K562 (cell line): ENCODE results near the gene B4GALNT4. TPM values are rescaled to one million over a fixed set of nuclear protein-coding genes. Genes with fewer than 3 reads are reported as not detected.

Experiments used
- ADNP ChIP-seq: fragments of 200-800 bp; sonication (Bioruptor generic); IDR thresholded peaks from 2 replicates; pipeline ENCODE4 v1.6.1; 2016; ENCODE audit warnings: missing genetic modification characterization, missing compliant biosample characterization
- CREB1 ChIP-seq, 2 experiments: sonication (generic) in 1 of 2; formaldehyde crosslinking in 1 of 2; IDR thresholded peaks; 2 replicates each; pipeline versions ENCODE4 v1.6.1 to v1.8.0; 2012 to 2022; ENCODE audit warnings: inconsistent platforms in 1 of 2, mild to moderate bottlenecking in 1 of 2, missing genetic modification reagents in 1 of 2, moderate library complexity in 1 of 2
- HDAC6 ChIP-seq: IDR thresholded peaks from 2 replicates; pipeline ENCODE4 v1.6.1; 2012; ENCODE audit warnings: low read depth, mild to moderate bottlenecking, control low read depth, inconsistent platforms, low read length, moderate library complexity
- HMG20A ChIP-seq: fragments of 450-650 bp; formaldehyde crosslinking; conservative IDR thresholded peaks from 2 replicates; pipeline ENCODE4 v1.4.0; 2020; ENCODE audit warnings: mild to moderate bottlenecking, mixed read lengths
- MTF1 ChIP-seq: fragments of 250-450 bp; sonication (Bioruptor Pico); IDR thresholded peaks from 2 replicates; pipeline ENCODE4 v1.9.0; 2021; ENCODE audit warnings: moderate library complexity, mild to moderate bottlenecking, inconsistent platforms, borderline replicate concordance
- NFIX ChIP-seq: fragments of 250-450 bp; sonication (Bioruptor Pico); IDR thresholded peaks from 2 replicates; pipeline ENCODE4 v1.4.0; 2020; ENCODE audit warnings: low read depth, mild to moderate bottlenecking, moderate library complexity
- PBX2 ChIP-seq, 2 experiments: IDR thresholded peaks in 1 of 2; conservative IDR thresholded peaks in 1 of 2; 2 replicates each; pipeline ENCODE4 v1.6.1; 2016; ENCODE audit warnings: low read depth in 2 of 2, mild to moderate bottlenecking in 1 of 2, missing compliant biosample characterization in 1 of 2, missing genetic modification characterization in 1 of 2, moderate library complexity in 1 of 2
- PHB2 ChIP-seq: fragments of 450-650 bp; IDR thresholded peaks from 2 replicates; pipeline ENCODE4 v1.6.1; 2017; ENCODE audit warnings: low read depth
- RBM14 ChIP-seq: fragments of 200-400 bp; formaldehyde crosslinking; IDR thresholded peaks from 2 replicates; pipeline ENCODE4 v1.6.1; 2018; ENCODE audit warnings: low read depth, mild to moderate bottlenecking, low read length, moderate library complexity, borderline replicate concordance; ENCODE audit not compliant: insufficient read depth
- SETDB1 ChIP-seq: IDR thresholded peaks from one replicate; pipeline ENCODE4 v1.6.1; 2012; ENCODE audit warnings: low read length, control low read depth, inconsistent platforms
- SP2 ChIP-seq: IDR thresholded peaks from 2 replicates; pipeline ENCODE4 v1.6.1; 2011; ENCODE audit warnings: mild to moderate bottlenecking, low read depth, low read length, moderate library complexity; ENCODE audit not compliant: poor library complexity, severe bottlenecking; ENCODE audit errors: extremely low read depth
- SPI1 ChIP-seq: IDR thresholded peaks from 2 replicates; pipeline ENCODE4 v1.6.1; 2011; ENCODE audit warnings: low read depth, low read length, control low read depth, borderline replicate concordance
- TGIF2 ChIP-seq: sonication (generic); formaldehyde crosslinking; IDR thresholded peaks from 2 replicates; pipeline ENCODE4 v1.8.1; 2022; ENCODE audit warnings: mild to moderate bottlenecking, missing genetic modification reagents, moderate library complexity
- ZNF766 ChIP-seq: fragments of 200-800 bp; sonication (Bioruptor generic); conservative IDR thresholded peaks from 2 replicates; pipeline ENCODE4 v1.6.1; 2016; ENCODE audit warnings: missing genetic modification characterization, missing compliant biosample characterization
- polyA plus RNA-seq, 8 experiments: library from polyadenylated mRNA; depleted of rRNA in 4 of 8; stranded (reverse) in 5 of 8; unstranded in 3 of 8; fragments of >200 nt; fragmentation: Nextera tagmentation in 2 of 8; fragmentation: Illumina TruSeq in 1 of 8; extraction: Ambion mirVana in 2 of 8; extraction: Trizol in 1 of 8; gene quantifications; 2 replicates each; pipeline versions ENCODE4 v1.2.1 to v1.2.3, GENCODE V29; 2011 to 2014; ENCODE audit warnings: inconsistent platforms in 1 of 8, missing spikeins in 1 of 8
- total RNA-seq, 7 experiments: library from RNA; depleted of rRNA in 6 of 7; stranded (reverse); fragments of >200 nt in 6 of 7; fragmentation: Illumina TruSeq in 2 of 7; extraction: Trizol in 2 of 7; gene quantifications; 2 replicates each; pipeline versions ENCODE4 v1.2.1 to v1.2.3, GENCODE V29; 2011 to 2021; ENCODE audit warnings: low replicate concordance in 1 of 7

Gene B4GALNT4
- total and polyA plus RNA-seq, 9 of the 15 experiments (the other 6 are each of a cell fraction or from before 2014, with no cell fraction given) = 0.20 to 37.1 (median 10.8) TPM; not detected in 1

DNA sequence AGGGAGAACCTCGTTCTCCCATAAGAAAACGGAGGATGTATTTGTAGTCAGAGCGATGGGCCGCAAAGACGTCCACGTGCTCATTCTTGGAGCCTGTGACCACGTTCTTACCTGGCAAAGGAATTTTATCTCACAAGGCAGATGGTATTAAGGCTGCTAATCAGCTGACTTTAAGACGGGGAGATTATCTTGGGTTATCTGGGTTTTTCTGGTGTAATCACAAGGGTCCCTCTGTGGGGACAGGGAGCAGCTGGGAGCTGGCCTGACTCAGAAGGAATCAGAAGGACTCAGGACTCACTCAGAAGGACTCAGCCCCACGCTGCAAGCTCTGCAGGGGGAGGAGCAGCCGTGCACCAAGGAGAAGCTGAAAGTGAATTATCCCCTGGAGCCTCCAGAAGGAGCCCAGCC is 53.0 kb downstream of the B4GALNT4 start (continued):
- TF ChIP-seq ZNF766 (CRISPR knock-in tag) (peak; percentile 60; the same call in 1 of the 2 replicates), RBM14 (no peak), MTF1 (CRISPR knock-in tag) (no peak), SETDB1 (no peak), HDAC6 (no peak), NFIX (no peak), SP2 (no peak), SPI1 (no peak), PBX2 (CRISPR knock-in tag; IDR thresholded peaks at IDR 0.05; ENCODE audit: low read depth) (no peak), PBX2 (tag; conservative IDR thresholded peaks at IDR 0.05; ENCODE audit: low read depth) (no peak), CREB1 (IDR thresholded peaks at IDR 0.05) (no peak), CREB1 (CRISPR knock-in tag; IDR thresholded peaks at IDR 0.05) (no peak), HMG20A (no peak), TGIF2 (CRISPR knock-in tag) (no peak), PHB2 (peak; percentile 46; the same call in 1 of the 2 replicates), ADNP (tag) (peak; percentile 56; the same call in 1 of the 2 replicates)
